ENCODE results near the gene CLTC.

- TF ChIP-seq CTCF (IDR thresholded peaks at IDR 0.05 in 8 of 11, conservative IDR thresholded peaks at IDR 0.05 in 3 of 11) (no peak), POLR2A (IDR thresholded peaks at IDR 0.05) (no peak)
Observed at GRCh38 chr17:59649886-59650285, 30.2 kb downstream of the CLTC start.

Data from spleen (tissue), 7 donors.